Colonic mucosa (tissue), 4 donors: ENCODE measurements around the gene CATSPER4. TPM values are rescaled to one million over a fixed set of nuclear protein-coding genes. Genes with fewer than 3 reads are reported as not detected.

Source experiments
- DNase-seq: peaks from one replicate; pipeline ENCODE4 v3.0.0-alpha.2; 2020
- H3K27ac ChIP-seq: fragments of 200-600 bp; one replicate; pipeline ENCODE4 v1.8.0; 2021
- H3K27me3 ChIP-seq: fragments of 200-600 bp; one replicate; pipeline ENCODE4 v1.8.0; 2021
- H3K36me3 ChIP-seq: fragments of 200-600 bp; one replicate; pipeline ENCODE4 v1.8.0; 2021
- H3K4me1 ChIP-seq: fragments of 200-600 bp; one replicate; pipeline ENCODE4 v1.8.0; 2021; ENCODE audit warnings: mild to moderate bottlenecking
- H3K4me3 ChIP-seq: fragments of 200-600 bp; one replicate; pipeline ENCODE4 v1.8.0; 2021
- H3K9ac ChIP-seq, 2 donors: one replicate each; pipeline ENCODE4 v1.7.0; 2013; ENCODE audit warnings: control low read depth in 2 of 2, low read depth in 2 of 2, low read length in 2 of 2
- H3K9me3 ChIP-seq: fragments of 200-600 bp; one replicate; pipeline ENCODE4 v1.8.0; 2021
- CTCF ChIP-seq: fragments of 200-600 bp; IDR thresholded peaks from one replicate; pipeline ENCODE4 v1.8.0; 2022; ENCODE audit warnings: antibody characterized with exemption, mild to moderate bottlenecking
- intact Hi-C: fragments of 100-400 bp; cut with DNase I; formaldehyde crosslinking; loops from one replicate; pipeline ENCODE4 v1.14.1; 2022
- total RNA-seq, 2 donors: library from RNA; stranded (reverse); fragmentation: NEBNext Ultra II Directional in 1 of 2; extraction: Animal tissue kit (Norgen Biotek cat#: 25700) in 1 of 2; gene quantifications; one replicate each; pipeline ENCODE4 v1.2.1, GENCODE V29; 2021
- donor health status: healthy.
- donor health status: DM: no; HTN: no; CAD: no.
- donor health status: DM: no; HTN: no; CAD: no.

Gene CATSPER4
- total RNA-seq, 2 donors from 2014 or later = not detected

GRCh38 chr1:26237230-26237966 is 47.0 kb downstream of the CATSPER4 start:
- peaks cover 15% of the 10 kb centered on the region for H3K4me1 ChIP-seq
- H3K9me3 ChIP-seq = no peaks in the 10 kb centered on the region
- no peaks in the 10 kb centered on the region for H3K27me3 ChIP-seq
- no peak overlapping the region for H3K9ac ChIP-seq
- no peak for TF ChIP-seq CTCF
- no peaks in the 10 kb centered on the region for H3K36me3 ChIP-seq
- H3K27ac ChIP-seq = no peak overlapping the region
- no peak for DNase-seq
- intact Hi-C loops = no loop called here
- H3K4me3 ChIP-seq = no peak overlapping the region

GRCh38 chr1:26239936-26240335 is 49.5 kb downstream of the CATSPER4 start:
- no peak overlapping the region for H3K27ac ChIP-seq
- H3K4me3 ChIP-seq = no peak overlapping the region
- H3K9me3 ChIP-seq = no peaks in the 10 kb centered on the region
- no peaks in the 10 kb centered on the region for H3K27me3 ChIP-seq
- intact Hi-C loops = no loop called here
- TF ChIP-seq CTCF = no peak
- DNase-seq = no peak
- H3K9ac ChIP-seq = no peak overlapping the region
- peaks cover 11% of the 10 kb centered on the region for H3K4me1 ChIP-seq
- no peaks in the 10 kb centered on the region for H3K36me3 ChIP-seq

Other genes with a start within 250 kb of the CATSPER4 start
- 10 to 100 TPM; 34.8 to 40.8 TPM for gene PAFAH2, start 192.5 kb upstream of the CATSPER4 start, total RNA-seq
- gene EXTL1, start 168.8 kb upstream of the CATSPER4 start, total RNA-seq = under 1 TPM; 0.05 to 0.29 TPM
- gene SLC30A2, start 144.5 kb upstream of the CATSPER4 start, total RNA-seq = under 1 TPM; 0.27 to 0.42 TPM
- gene TRIM63, start 123.0 kb upstream of the CATSPER4 start, total RNA-seq = under 1 TPM in 1 of 2 donors, not detected in 1; 0.15 TPM
- 10 to 100 TPM; 12.5 to 14.8 TPM for gene PDIK1L, start 78.8 kb upstream of the CATSPER4 start, total RNA-seq
- gene FAM110D, start 31.5 kb upstream of the CATSPER4 start, total RNA-seq = 1 to 10 TPM in 1 of 2 donors, under 1 TPM in 1; 0.57 to 1.1 TPM
- not detected for gene C1orf232, start 21.6 kb upstream of the CATSPER4 start, total RNA-seq
- gene ZNF593, start 20.7 kb upstream of the CATSPER4 start, total RNA-seq = 10 to 100 TPM; 22.0 to 47.7 TPM
- not detected for gene ZNF593OS, start 18.8 kb upstream of the CATSPER4 start, total RNA-seq
- gene CNKSR1, start 13.1 kb upstream of the CATSPER4 start, total RNA-seq = 10 to 100 TPM; 35.3 to 46.8 TPM
- 10 to 100 TPM; 10.7 to 18.8 TPM for gene CEP85, start 43.6 kb downstream of the CATSPER4 start, total RNA-seq
- gene SH3BGRL3, start 89.5 kb downstream of the CATSPER4 start, total RNA-seq = 100 to 1,000 TPM; 361 to 478 TPM
- 10 to 100 TPM in 1 of 2 donors, 1 to 10 TPM in 1; 8.7 to 25.7 TPM for gene UBXN11, start 116.0 kb downstream of the CATSPER4 start, total RNA-seq
- gene CD52, start 127.4 kb downstream of the CATSPER4 start, total RNA-seq = 10 to 100 TPM in 1 of 2 donors, 1 to 10 TPM in 1; 9.4 to 13.1 TPM
- gene CRYBG2, start 163.5 kb downstream of the CATSPER4 start, total RNA-seq = 10 to 100 TPM; 12.8 to 30.3 TPM
- gene ZNF683, start 182.1 kb downstream of the CATSPER4 start, total RNA-seq = under 1 TPM in 1 of 2 donors, not detected in 1; 0.47 TPM
- gene LIN28A, start 220.2 kb downstream of the CATSPER4 start, total RNA-seq = 1 to 10 TPM in 1 of 2 donors, not detected in 1; 1.4 TPM
- gene DHDDS, start 241.7 kb downstream of the CATSPER4 start, total RNA-seq = 10 to 100 TPM; 83.5 to 88.5 TPM